Measurements from ENCODE around the gene MPIG6B.

MPIG6B gene

GRCh38 chr6:31769684-31770371, 46.7 kb downstream of the MPIG6B start:
- peak; percentile 47 for DNase-seq

DNA sequence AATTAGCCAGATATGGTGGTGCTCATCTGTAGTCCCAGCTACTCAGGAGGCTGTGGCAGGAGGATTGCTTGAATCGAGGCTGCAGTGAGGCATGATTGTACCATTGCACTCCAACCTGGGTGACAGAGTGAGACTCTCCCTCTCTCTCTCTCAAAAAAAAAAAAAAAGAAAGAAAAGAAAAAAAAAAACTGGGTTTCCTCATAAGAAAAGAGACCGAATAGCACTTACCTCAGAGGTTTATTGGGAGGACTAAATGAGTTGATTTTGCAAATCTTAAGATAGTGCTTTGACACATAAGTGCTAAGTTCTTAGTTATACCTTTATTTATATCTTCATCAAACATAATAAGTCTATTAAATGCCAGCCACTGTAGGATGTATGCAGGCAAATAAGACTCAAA, 47.7 kb downstream of the MPIG6B start:
- no peak for DNase-seq

- no peak for DNase-seq
Observed at GRCh38 chr6:31771992-31772358, 48.8 kb downstream of the MPIG6B start.

- DNase-seq, result no peak
Observed at GRCh38 chr6:31775184-31775583, 52.0 kb downstream of the MPIG6B start.

GRCh38 chr6:31775633-31776484, 52.7 kb downstream of the MPIG6B start:
- no peak for DNase-seq

Data from NCI-H345 (cell line).